Neutrophil (primary cell): ENCODE results near the gene COL6A1.
"Not testable (repeated sequence)": the region's sequence is repeated elsewhere in the genome, so short reads cannot be mapped to it uniquely, and the experiment has no call there.

Source experiments
- H3K27ac ChIP-seq: fragments of 200-600 bp; sonication (generic); 2 replicates; pipeline ENCODE4 v1.5.1; 2016; ENCODE audit warnings: mild to moderate bottlenecking, moderate library complexity
- H3K27me3 ChIP-seq: fragments of 200-600 bp; sonication (generic); 2 replicates; pipeline ENCODE4 v1.6.0; 2016; ENCODE audit warnings: mild to moderate bottlenecking
- H3K36me3 ChIP-seq: fragments of 200-600 bp; sonication (generic); 2 replicates; pipeline ENCODE4 v1.5.1; 2017
- H3K4me1 ChIP-seq, 2 experiments: fragments of 200-600 bp in 1 of 2; sonication (generic) in 1 of 2; 1 replicate in 1 of 2; 2 replicates in 1 of 2; pipeline versions ENCODE4 v1.5.1 to v1.6.1; 2013 to 2016; ENCODE audit warnings: low read depth in 1 of 2, low read length in 1 of 2, mild to moderate bottlenecking in 1 of 2, moderate library complexity in 1 of 2; ENCODE audit not compliant: control insufficient read depth in 1 of 2, insufficient read depth in 1 of 2
- H3K4me3 ChIP-seq, 2 experiments: fragments of 200-600 bp in 1 of 2; sonication (generic) in 1 of 2; 1 replicate in 1 of 2; 2 replicates in 1 of 2; pipeline ENCODE4 v1.5.1; 2013 to 2016; ENCODE audit warnings: low read depth in 1 of 2, low read length in 1 of 2, mild to moderate bottlenecking in 1 of 2, moderate library complexity in 1 of 2
- H3K9me3 ChIP-seq: fragments of 200-600 bp; sonication (generic); 2 replicates; pipeline ENCODE4 v1.5.1; 2016
- CTCF ChIP-seq: fragments of 200-600 bp; sonication (generic); IDR thresholded peaks from 2 replicates; pipeline ENCODE4 v1.5.1; 2016; ENCODE audit warnings: antibody characterized with exemption

The COL6A1 gene

GRCh38 chr21:45972716-45973474, 8.7 kb upstream of the COL6A1 start:
- Histone ChIP-seq H3K9me3 (no peaks in the 10 kb centered on the region), H3K36me3 (no peaks in the 10 kb centered on the region), H3K4me3 (peak overlapping the region in 1 of 2 experiments; percentile 7), H3K27ac (no peak overlapping the region), H3K4me1 (peaks cover 7 to 21% of the 10 kb centered on the region in 2 experiments), H3K27me3 (peaks cover 82% of the 10 kb centered on the region)
- no peak for TF ChIP-seq CTCF

GRCh38 chr21:45973475-45974072, 8.0 kb upstream of the COL6A1 start:
- Histone ChIP-seq H3K9me3 (no peaks in the 10 kb centered on the region), H3K27ac (no peak overlapping the region), H3K4me3 (peak overlapping the region; percentile 3 to 32), H3K4me1 (peaks cover 7 to 21% of the 10 kb centered on the region in 2 experiments), H3K36me3 (no peaks in the 10 kb centered on the region), H3K27me3 (peaks cover 89% of the 10 kb centered on the region)
- no peak for TF ChIP-seq CTCF

GRCh38 chr21:45974073-45975019, 7.2 kb upstream of the COL6A1 start:
- Histone ChIP-seq H3K27ac (no peak overlapping the region), H3K9me3 (no peaks in the 10 kb centered on the region), H3K4me1 (peaks cover 7 to 21% of the 10 kb centered on the region in 2 experiments), H3K4me3 (peak overlapping the region; percentile 3 to 32), H3K36me3 (no peaks in the 10 kb centered on the region), H3K27me3 (peaks cover 96% of the 10 kb centered on the region)
- TF ChIP-seq CTCF, result no peak

- no peaks in the 10 kb centered on the region for H3K36me3 ChIP-seq
- H3K27me3 ChIP-seq, result peaks cover 100% of the 10 kb centered on the region
- no peaks in the 10 kb centered on the region for H3K9me3 ChIP-seq
- TF ChIP-seq CTCF, result no peak
- peaks cover 7 to 21% of the 10 kb centered on the region in 2 experiments for H3K4me1 ChIP-seq
- H3K27ac ChIP-seq, result no peak overlapping the region
- H3K4me3 ChIP-seq, result no peak overlapping the region
Observed at GRCh38 chr21:45975020-45975666, 6.4 kb upstream of the COL6A1 start.

- not testable (repeated sequence) for H3K9me3 ChIP-seq, H3K4me3 ChIP-seq, H3K36me3 ChIP-seq, H3K27ac ChIP-seq
- peaks cover 7 to 21% of the 10 kb centered on the region in 2 experiments for H3K4me1 ChIP-seq
- H3K27me3 ChIP-seq, result peaks cover 100% of the 10 kb centered on the region
Observed at GRCh38 chr21:45975667-45976409, 5.7 kb upstream of the COL6A1 start.
